Panc1 (cell line): ENCODE results near the gene LRRC25. TPM values are rescaled to one million over a fixed set of nuclear protein-coding genes. Genes with fewer than 3 reads are reported as not detected.
A peak's percentile ranks its signal among the peaks of the same experiment; 100 is the strongest.

Source experiments
- ATAC-seq: fragments of 200-7000 bp; cut with Tn5 transposase; 2 replicates; pipeline ENCODE4 v1.9.1; 2020; ENCODE audit warnings: mild to moderate bottlenecking, moderate library complexity
- BruUV-seq: library from RNA; stranded (reverse); fragments of 400-500 nt; replicated peaks from 2 replicates; lab custom pipeline; 2021; lab: Mats Ljungman, UMichigan
- CTCF ChIA-PET: fragments of 300-600 bp; sonication (Branson Sonifier 250); formaldehyde crosslinking; loops from one replicate; lab custom pipeline; 2022; ENCODE audit warnings: antibody characterized with exemption; lab: Charles Lee
- POLR2A ChIA-PET: fragments of 300-600 bp; sonication (Branson Sonifier 250); formaldehyde crosslinking; loops from one replicate; lab custom pipeline; 2022; ENCODE audit warnings: antibody characterized with exemption; lab: Charles Lee
- DNase-seq: peaks from one replicate; pipeline ENCODE4 v3.0.0-alpha.2; 2010; ENCODE audit warnings: low read depth, low spot score
- H3K27ac ChIP-seq: 2 replicates; pipeline ENCODE4 v1.5.1; 2011; ENCODE audit warnings: mild to moderate bottlenecking, low read length, inconsistent platforms
- H3K27me3 ChIP-seq: fragments of 200-500 bp; sonication (Bioruptor generic); 2 replicates; pipeline ENCODE4 v1.6.0; 2014; ENCODE audit warnings: low read length, inconsistent platforms; ENCODE audit not compliant: control insufficient read depth, insufficient read depth
- H3K36me3 ChIP-seq: fragments of 200-500 bp; sonication (Bioruptor generic); 2 replicates; pipeline ENCODE4 v1.5.1; 2014; ENCODE audit warnings: inconsistent platforms, mild to moderate bottlenecking, low read length, moderate library complexity; ENCODE audit not compliant: control insufficient read depth, insufficient read depth
- H3K4me1 ChIP-seq: 2 replicates; pipeline ENCODE4 v1.5.1; 2011; ENCODE audit warnings: inconsistent platforms, mild to moderate bottlenecking, low read length, moderate library complexity; ENCODE audit not compliant: control insufficient read depth, insufficient read depth
- H3K4me3 ChIP-seq, 2 experiments: 2 replicates each; pipeline ENCODE4 v1.5.1; 2011 to 2012; ENCODE audit warnings: low read depth in 2 of 2, low read length in 2 of 2, mild to moderate bottlenecking in 2 of 2, inconsistent platforms in 1 of 2, moderate library complexity in 1 of 2
- H3K9me3 ChIP-seq: fragments of 200-500 bp; sonication (Bioruptor generic); 2 replicates; pipeline ENCODE4 v1.5.1; 2014; ENCODE audit warnings: low read depth, mild to moderate bottlenecking, inconsistent platforms, low read length, moderate library complexity; ENCODE audit not compliant: control insufficient read depth, insufficient read depth
- POLR2AphosphoS5 ChIP-seq: IDR thresholded peaks from 2 replicates; pipeline ENCODE4 v1.6.1; 2012; ENCODE audit warnings: mild to moderate bottlenecking, low read depth, low read length, moderate library complexity
- SIN3A ChIP-seq: IDR thresholded peaks from 2 replicates; pipeline ENCODE4 v1.6.1; 2012; ENCODE audit warnings: low read depth, mild to moderate bottlenecking, low read length, moderate library complexity, borderline replicate concordance; ENCODE audit not compliant: insufficient read depth
- TCF7L2 ChIP-seq: IDR thresholded peaks from 2 replicates; pipeline ENCODE4 v1.6.1; 2011; ENCODE audit warnings: mild to moderate bottlenecking, low read depth, low read length, inconsistent platforms
- in situ Hi-C: cut with HindIII; loops from 2 replicates; pipeline ENCODE4 v1.10.0; 2016; ENCODE audit warnings: low sequenced_read_pairs, low pct_unique_long_range_greater_than_20kb
- intact Hi-C: fragments of 100-400 bp; cut with micrococcal nuclease; formaldehyde crosslinking; loops from one replicate; pipeline ENCODE4 v1.10.0; 2022; ENCODE audit not compliant: unreplicated experiment
- total RNA-seq: library from RNA; stranded (reverse); gene quantifications from one replicate; pipeline ENCODE4 v1.2.1, GENCODE V29; 2021; ENCODE audit not compliant: unreplicated experiment
- TF ChIP-seq, protein P1 (sequence below), 2 experiments: IDR thresholded peaks; 2 replicates each; pipeline ENCODE4 v1.6.1; 2011 to 2012; ENCODE audit warnings: low read depth in 2 of 2, control low read depth in 1 of 2, low read length in 1 of 2, mild to moderate bottlenecking in 1 of 2, moderate library complexity in 1 of 2; ENCODE audit not compliant: insufficient read depth in 1 of 2
- TF ChIP-seq, protein P2 (sequence below): fragments of 450-650 bp; IDR thresholded peaks from 2 replicates; pipeline ENCODE4 v1.5.1; 2017; ENCODE audit warnings: mild to moderate bottlenecking

Gene LRRC25
- total RNA-seq, 1 experiment from 2014 or later = 0.15 TPM

DNA sequence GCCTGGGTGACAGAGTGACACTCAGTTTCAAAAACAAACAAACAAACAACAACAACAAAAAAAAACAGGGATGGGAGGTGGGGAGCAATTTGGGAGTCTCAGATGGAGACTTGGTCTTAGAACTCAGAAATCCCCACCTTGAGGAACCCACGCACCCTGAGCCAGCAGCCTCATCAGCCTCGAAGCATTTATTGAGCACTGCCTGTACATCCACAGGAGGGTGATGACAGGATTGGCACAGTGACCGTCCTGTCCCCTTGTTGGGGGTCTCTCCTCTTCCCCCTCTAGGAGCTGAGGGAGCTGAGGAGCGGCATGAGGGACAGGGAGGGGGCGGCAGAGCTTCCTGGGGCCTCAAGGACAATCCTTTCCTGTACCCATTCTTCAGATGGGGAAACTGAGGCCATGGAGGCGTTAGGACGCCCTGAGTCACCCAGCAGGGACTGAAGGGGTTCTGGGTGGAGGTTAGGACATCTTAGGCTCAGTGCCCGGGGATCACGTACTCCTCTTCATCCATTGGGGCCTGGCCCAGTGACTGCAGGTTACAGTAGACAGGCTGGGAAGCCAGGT, 5.8 kb downstream of the LRRC25 start:
- H3K4me1 ChIP-seq = peaks cover 3% of the 10 kb centered on the region
- BruUV-seq = no TSS peak
- no peaks in the 10 kb centered on the region for H3K27me3 ChIP-seq
- intact Hi-C loops (loop anchor here (10.0 kb wide), 1 partner anchor 1087 kb away; the partner anchor contains the start of genes ABHD8, DDA1 and MRPL34), in situ Hi-C loops (no loop called here)
- ATAC-seq (no peak), DNase-seq (no peak)
- TF ChIP-seq TCF7L2 (no peak), POLR2AphosphoS5 (no peak), SIN3A (no peak)
- TF ChIP-seq, protein P1, sequence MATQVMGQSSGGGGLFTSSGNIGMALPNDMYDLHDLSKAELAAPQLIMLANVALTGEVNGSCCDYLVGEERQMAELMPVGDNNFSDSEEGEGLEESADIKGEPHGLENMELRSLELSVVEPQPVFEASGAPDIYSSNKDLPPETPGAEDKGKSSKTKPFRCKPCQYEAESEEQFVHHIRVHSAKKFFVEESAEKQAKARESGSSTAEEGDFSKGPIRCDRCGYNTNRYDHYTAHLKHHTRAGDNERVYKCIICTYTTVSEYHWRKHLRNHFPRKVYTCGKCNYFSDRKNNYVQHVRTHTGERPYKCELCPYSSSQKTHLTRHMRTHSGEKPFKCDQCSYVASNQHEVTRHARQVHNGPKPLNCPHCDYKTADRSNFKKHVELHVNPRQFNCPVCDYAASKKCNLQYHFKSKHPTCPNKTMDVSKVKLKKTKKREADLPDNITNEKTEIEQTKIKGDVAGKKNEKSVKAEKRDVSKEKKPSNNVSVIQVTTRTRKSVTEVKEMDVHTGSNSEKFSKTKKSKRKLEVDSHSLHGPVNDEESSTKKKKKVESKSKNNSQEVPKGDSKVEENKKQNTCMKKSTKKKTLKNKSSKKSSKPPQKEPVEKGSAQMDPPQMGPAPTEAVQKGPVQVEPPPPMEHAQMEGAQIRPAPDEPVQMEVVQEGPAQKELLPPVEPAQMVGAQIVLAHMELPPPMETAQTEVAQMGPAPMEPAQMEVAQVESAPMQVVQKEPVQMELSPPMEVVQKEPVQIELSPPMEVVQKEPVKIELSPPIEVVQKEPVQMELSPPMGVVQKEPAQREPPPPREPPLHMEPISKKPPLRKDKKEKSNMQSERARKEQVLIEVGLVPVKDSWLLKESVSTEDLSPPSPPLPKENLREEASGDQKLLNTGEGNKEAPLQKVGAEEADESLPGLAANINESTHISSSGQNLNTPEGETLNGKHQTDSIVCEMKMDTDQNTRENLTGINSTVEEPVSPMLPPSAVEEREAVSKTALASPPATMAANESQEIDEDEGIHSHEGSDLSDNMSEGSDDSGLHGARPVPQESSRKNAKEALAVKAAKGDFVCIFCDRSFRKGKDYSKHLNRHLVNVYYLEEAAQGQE (IDR thresholded peaks at IDR 0.05; ENCODE audit: insufficient read depth in 1 of 2, low read depth in 2 of 2, low read length in 1 of 2) = no peak
- TF ChIP-seq, protein P2, sequence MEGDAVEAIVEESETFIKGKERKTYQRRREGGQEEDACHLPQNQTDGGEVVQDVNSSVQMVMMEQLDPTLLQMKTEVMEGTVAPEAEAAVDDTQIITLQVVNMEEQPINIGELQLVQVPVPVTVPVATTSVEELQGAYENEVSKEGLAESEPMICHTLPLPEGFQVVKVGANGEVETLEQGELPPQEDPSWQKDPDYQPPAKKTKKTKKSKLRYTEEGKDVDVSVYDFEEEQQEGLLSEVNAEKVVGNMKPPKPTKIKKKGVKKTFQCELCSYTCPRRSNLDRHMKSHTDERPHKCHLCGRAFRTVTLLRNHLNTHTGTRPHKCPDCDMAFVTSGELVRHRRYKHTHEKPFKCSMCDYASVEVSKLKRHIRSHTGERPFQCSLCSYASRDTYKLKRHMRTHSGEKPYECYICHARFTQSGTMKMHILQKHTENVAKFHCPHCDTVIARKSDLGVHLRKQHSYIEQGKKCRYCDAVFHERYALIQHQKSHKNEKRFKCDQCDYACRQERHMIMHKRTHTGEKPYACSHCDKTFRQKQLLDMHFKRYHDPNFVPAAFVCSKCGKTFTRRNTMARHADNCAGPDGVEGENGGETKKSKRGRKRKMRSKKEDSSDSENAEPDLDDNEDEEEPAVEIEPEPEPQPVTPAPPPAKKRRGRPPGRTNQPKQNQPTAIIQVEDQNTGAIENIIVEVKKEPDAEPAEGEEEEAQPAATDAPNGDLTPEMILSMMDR = no peak
- no peaks in the 10 kb centered on the region for H3K9me3 ChIP-seq
- ChIA-PET POLR2A (no interaction called here), CTCF (no interaction called here)
- no peak overlapping the region for H3K4me3 ChIP-seq
- peaks cover 1% of the 10 kb centered on the region; the same call in 1 of the 2 replicates for H3K36me3 ChIP-seq
- H3K27ac ChIP-seq = peak overlapping the region; percentile 51; the same call in 1 of the 2 replicates

DNA sequence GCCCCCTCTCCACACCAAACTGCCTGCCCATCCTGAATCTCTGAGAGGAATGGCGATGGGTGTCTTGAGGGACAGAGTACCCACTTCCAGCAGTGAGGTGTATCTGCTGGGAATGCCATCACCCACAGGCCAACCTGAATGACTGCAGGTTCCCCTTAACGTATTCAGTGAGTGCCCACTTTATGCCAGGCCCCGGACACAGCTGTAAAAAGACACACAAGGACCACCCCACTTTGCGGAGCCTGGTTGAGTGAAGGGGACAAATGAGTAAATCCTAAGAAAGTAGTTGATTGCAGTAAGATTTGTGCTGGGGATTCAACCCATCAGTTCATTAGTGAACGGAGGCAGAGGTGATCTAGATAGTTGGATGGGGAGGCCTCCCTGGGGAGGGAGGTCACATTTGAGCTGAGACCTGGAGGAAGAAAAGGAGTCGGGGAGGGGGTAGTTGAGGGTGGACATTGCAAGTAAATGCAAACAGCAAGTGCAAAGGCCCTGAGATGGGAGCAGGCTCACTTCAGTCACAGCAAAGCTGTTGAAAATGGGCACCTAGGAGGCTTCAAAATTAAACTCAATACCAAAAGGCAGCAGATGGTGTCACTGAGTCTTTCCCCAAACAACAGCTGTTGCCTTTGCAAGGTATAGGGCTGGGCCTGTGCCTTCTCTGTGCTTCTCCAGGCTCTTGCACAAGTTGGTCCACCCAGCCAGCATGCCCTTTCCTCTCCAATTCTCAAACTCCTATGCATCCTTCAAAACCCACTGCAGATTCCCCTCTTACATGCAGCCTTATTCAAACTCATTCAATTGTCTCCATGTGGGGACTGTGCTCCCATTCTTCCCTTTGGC, 7.1 kb downstream of the LRRC25 start:
- TF ChIP-seq TCF7L2 = no peak
- TF ChIP-seq POLR2AphosphoS5 = peak; percentile 87
- Histone ChIP-seq H3K27ac (peak overlapping the region; percentile 82), H3K36me3 (peaks cover 3% of the 10 kb centered on the region; the same call in 1 of the 2 replicates), H3K9me3 (no peaks in the 10 kb centered on the region), H3K4me1 (peaks cover 9% of the 10 kb centered on the region), H3K4me3 (peak overlapping the region; percentile 72 to 96; a peak in 3 of 4 replicates), H3K27me3 (no peaks in the 10 kb centered on the region)
- no peak for ATAC-seq
- ChIA-PET CTCF (interaction anchor here (0.9 kb wide), 1 partner anchor 38 kb away, joined by 4 read pairs; no protein-coding TSS in a partner anchor), POLR2A (interaction anchor here (0.5 to 0.8 kb wide), 2 partner anchors 8 to 90 kb away, joined by 3 read pairs; no protein-coding TSS in a partner anchor)
- in situ Hi-C loops = no loop called here
- intact Hi-C loops = loop anchor here (10.0 kb wide), 1 partner anchor 1085 kb away; the partner anchor contains the start of genes ABHD8, DDA1 and MRPL34
- BruUV-seq = no TSS peak
- DNase-seq = no peak
